ENCODE results near the gene ATP11A.

Gene ATP11A

GRCh38 chr13:112899281-112900225, 209.7 kb downstream of the ATP11A start:
- DNase-seq, result no peak

- no peak for DNase-seq
These were observed 210.4 kb downstream of the ATP11A start for GRCh38 chr13:112900226-112900600.

GRCh38 chr13:112900691-112901091, 210.9 kb downstream of the ATP11A start:
- no peak for DNase-seq

GRCh38 chr13:112902101-112902651, 212.3 kb downstream of the ATP11A start:
- no peak for DNase-seq

- DNase-seq, result no peak
These were observed 212.8 kb downstream of the ATP11A start for GRCh38 chr13:112902669-112903068.

- DNase-seq, result no peak
These were observed 213.3 kb downstream of the ATP11A start for GRCh38 chr13:112903071-112903577.

GRCh38 chr13:112903606-112904195, 213.9 kb downstream of the ATP11A start:
- DNase-seq, result no peak

GRCh38 chr13:112904436-112904960, 214.7 kb downstream of the ATP11A start:
- DNase-seq, result no peak

GRCh38 chr13:112905086-112905485, 215.2 kb downstream of the ATP11A start:
- DNase-seq, result no peak

- DNase-seq, result peak; percentile 23 to 48
These were observed 215.8 kb downstream of the ATP11A start for GRCh38 chr13:112905619-112905989.

- DNase-seq, result no peak
These were observed 216.3 kb downstream of the ATP11A start for GRCh38 chr13:112905990-112906641.

GRCh38 chr13:112907286-112907685, 217.4 kb downstream of the ATP11A start:
- DNase-seq, result no peak

- DNase-seq, result no peak
These were observed 218.1 kb downstream of the ATP11A start for GRCh38 chr13:112907871-112908331.

- DNase-seq, result no peak
These were observed 218.5 kb downstream of the ATP11A start for GRCh38 chr13:112908342-112908741.

GRCh38 chr13:112910016-112910415, 220.2 kb downstream of the ATP11A start:
- no peak for DNase-seq

GRCh38 chr13:112910616-112911280, 220.9 kb downstream of the ATP11A start:
- no peak for DNase-seq

- no peak for DNase-seq
These were observed 221.5 kb downstream of the ATP11A start for GRCh38 chr13:112911285-112911701.

- no peak for DNase-seq
These were observed 222.0 kb downstream of the ATP11A start for GRCh38 chr13:112911883-112912282.

GRCh38 chr13:112912726-112913440, 223.0 kb downstream of the ATP11A start:
- no peak for DNase-seq

- DNase-seq, result no peak
These were observed 226.5 kb downstream of the ATP11A start for GRCh38 chr13:112916296-112916695.

- no peak for DNase-seq
These were observed 227.3 kb downstream of the ATP11A start for GRCh38 chr13:112917056-112917664.

All from inflammatory macrophage treated with lipopolysaccharide for 1 hour (primary cell).